ENCODE measurements around the gene IL17REL. TPM values are rescaled to one million over a fixed set of nuclear protein-coding genes. Genes with fewer than 3 reads are reported as not detected.

IL17REL gene
- total and polyA plus RNA-seq, 2 of the 13 experiments (the other 11 are each of a cell fraction or from before 2014, with no cell fraction given): not detected

DNA sequence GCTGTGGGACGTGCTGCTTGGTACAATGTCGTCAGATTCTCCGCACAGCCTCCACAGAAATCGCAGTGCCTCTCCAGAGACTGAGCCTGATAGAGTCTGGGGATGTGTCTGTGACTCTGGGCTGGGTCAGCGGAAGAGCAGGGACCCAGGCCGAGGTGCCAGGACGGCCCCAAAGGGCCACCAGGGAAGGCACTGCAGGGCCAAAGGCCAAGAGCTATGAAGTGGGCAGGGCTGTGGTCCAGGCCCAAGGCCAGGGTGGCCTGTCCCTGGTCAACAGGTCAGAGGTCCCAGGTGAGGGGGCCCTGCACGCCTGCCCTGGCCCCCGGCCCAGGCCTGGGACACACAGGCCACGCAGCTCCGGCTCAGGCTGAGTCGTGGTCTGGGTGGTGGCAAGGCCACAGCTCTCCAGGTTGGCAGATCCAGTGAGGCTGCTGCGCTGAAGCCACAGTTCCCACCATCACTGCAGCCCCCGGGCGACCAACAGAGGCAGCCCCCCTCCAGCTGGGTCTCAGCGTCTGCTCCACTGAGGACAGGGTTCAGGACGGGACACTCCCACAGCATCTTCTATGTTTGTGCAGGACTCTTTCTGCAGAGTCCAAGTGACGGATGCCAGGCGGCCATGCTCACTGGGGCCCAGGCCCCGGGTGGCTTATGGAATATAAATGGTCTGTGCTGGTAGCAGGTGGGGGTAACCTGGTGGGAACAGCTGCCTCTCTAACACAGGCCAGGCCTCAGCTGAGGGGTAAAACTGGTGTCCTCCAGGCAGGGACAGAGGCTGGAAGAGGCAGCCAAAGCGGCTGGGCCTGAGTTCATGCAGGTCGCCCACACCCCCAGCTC is 56.8 kb downstream of the IL17REL start (continued):
- TF ChIP-seq, protein P1, sequence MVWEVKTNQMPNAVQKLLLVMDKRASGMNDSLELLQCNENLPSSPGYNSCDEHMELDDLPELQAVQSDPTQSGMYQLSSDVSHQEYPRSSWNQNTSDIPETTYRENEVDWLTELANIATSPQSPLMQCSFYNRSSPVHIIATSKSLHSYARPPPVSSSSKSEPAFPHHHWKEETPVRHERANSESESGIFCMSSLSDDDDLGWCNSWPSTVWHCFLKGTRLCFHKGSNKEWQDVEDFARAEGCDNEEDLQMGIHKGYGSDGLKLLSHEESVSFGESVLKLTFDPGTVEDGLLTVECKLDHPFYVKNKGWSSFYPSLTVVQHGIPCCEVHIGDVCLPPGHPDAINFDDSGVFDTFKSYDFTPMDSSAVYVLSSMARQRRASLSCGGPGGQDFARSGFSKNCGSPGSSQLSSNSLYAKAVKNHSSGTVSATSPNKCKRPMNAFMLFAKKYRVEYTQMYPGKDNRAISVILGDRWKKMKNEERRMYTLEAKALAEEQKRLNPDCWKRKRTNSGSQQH (CRISPR knock-in tag; IDR thresholded peaks at IDR 0.05; ENCODE audit: low read depth): 0 out of 2 replicates have a peak, but pooled peaks have one; percentile 58
- TF ChIP-seq ZNF703 (CRISPR knock-in tag; IDR thresholded peaks at IDR 0.05; ENCODE audit: borderline replicate concordance) (no peak), U2AF2 (IDR thresholded peaks at IDR 0.05; ENCODE audit: low read depth, low read length) (no peak), KDM3A (CRISPR knock-in tag; IDR thresholded peaks at IDR 0.05; ENCODE audit: low read depth) (0 out of 2 replicates have a peak, but pooled peaks have one; percentile 46), MEIS2 (CRISPR knock-in tag; IDR thresholded peaks at IDR 0.05) (no peak), NR2F1 (CRISPR knock-in tag; IDR thresholded peaks at IDR 0.05) (peak; percentile 51 to 78; a peak in 2 of 4 replicates), MZF1 (CRISPR knock-in tag; IDR thresholded peaks at IDR 0.05; ENCODE audit: borderline replicate concordance) (no peak), RXRB (CRISPR knock-in tag; IDR thresholded peaks at IDR 0.05; ENCODE audit: borderline replicate concordance) (peak; percentile 55; the same call in 1 of the 2 replicates), TCF7L2 (IDR thresholded peaks at IDR 0.05; ENCODE audit: low read depth, low read length) (no peak)

DNA sequence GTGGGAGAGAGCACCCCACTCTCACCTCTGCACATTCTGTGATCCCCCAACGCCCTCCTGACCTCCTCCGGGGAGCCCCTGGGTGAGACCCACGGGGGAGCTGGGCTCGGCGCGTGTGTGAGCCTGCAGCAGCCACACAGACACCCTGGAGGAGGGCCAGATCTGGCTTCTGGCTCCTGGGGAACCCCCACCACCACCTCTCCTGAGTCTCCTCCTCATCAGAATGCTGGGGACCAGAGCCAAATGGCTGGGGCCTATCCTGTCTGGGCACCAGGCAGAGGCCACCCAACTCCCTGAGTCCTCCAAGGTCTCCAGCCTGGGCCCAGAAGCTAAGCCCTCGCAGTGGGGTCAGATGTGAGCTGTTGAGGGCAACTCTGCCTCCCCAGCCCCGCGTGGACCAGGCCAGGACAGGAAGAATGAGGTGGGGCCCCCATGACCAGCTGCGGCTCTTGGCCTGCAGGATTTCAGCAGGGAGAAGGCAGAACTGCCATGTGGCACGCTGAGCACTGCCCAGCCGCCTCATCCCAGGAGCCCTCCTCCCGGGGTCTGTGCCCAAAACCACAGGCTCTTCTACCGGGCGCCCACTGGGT is 57.5 kb downstream of the IL17REL start:
- DNase-seq (ENCODE audit: low spot score) (no peak), ATAC-seq (no peak), FAIRE-seq (no peak)
- H3K79me2 ChIP-seq (ENCODE audit: insufficient read depth, low read length): peaks cover 7% of the 10 kb centered on the region
- in situ Hi-C loops (cut with HindIII; ENCODE audit: extremely low pct_ligation_motif_present, low pct_unique_long_range_greater_than_20kb): no loop called here
- no peaks in the 10 kb centered on the region for H3K9me3 ChIP-seq (ENCODE audit: low read length)
- POLR2A ChIA-PET: interaction anchor here (1.1 to 18.6 kb wide), 3 partner anchors 9 to 20 kb away, joined by 5 to 722 read pairs (median 283); partner anchors contain the start of gene PIM3
- H3K4me1 ChIP-seq (ENCODE audit: insufficient read depth, low read length): peaks cover 95% of the 10 kb centered on the region
- H3K4me2 ChIP-seq (ENCODE audit: low read depth, low read length): peak overlapping the region; percentile 42
- H3K27me3 ChIP-seq (ENCODE audit: control insufficient read depth in 1 of 2, insufficient read depth in 2 of 2, low read length in 2 of 2): no peaks in the 10 kb centered on the region; a peak in 1 of 5 replicates
- BruUV-seq (replicated peaks): no TSS peak
- CTCF ChIA-PET (ENCODE audit: low intra/inter-chr PET ratio, low total read pairs): no interaction called here
- no peak overlapping the region for H3K9ac ChIP-seq (ENCODE audit: insufficient read depth, low read depth, low read length)
- peak overlapping the region in 1 of 3 experiments; percentile 43; a peak in 1 of 6 replicates for H3K4me3 ChIP-seq (replicated peaks in 1 of 3; ENCODE audit: insufficient read depth in 1 of 3, low read depth in 2 of 3, low read length in 3 of 3)
- intact Hi-C loops (cut with micrococcal nuclease; ENCODE audit: unreplicated experiment): loop anchor here (2.0 kb wide), 1 partner anchor 24 kb away; no protein-coding TSS in a partner anchor
- no peaks in the 10 kb centered on the region for H3K36me3 ChIP-seq (replicated peaks in 1 of 2; ENCODE audit: control insufficient read depth in 1 of 2, insufficient read depth in 2 of 2, low read length in 2 of 2)
- peak overlapping the region; percentile 3 for H3K27ac ChIP-seq (ENCODE audit: extremely low read length, insufficient read depth, low read length)
- H4K20me1 ChIP-seq (ENCODE audit: insufficient read depth, low read length): no peaks in the 10 kb centered on the region
- H2AFZ ChIP-seq (ENCODE audit: low read length): no peak overlapping the region
- WGBS (ENCODE audit: low lambda C conversion rate): 80% methylated on average over 1 of the region's 15 CpGs
- TF ChIP-seq BRD4 (CRISPR knock-in tag; IDR thresholded peaks at IDR 0.05) (0 out of 2 replicates have a peak, but pooled peaks have one; percentile 10), CC2D1A (CRISPR knock-in tag; IDR thresholded peaks at IDR 0.05) (0 out of 2 replicates have a peak, but pooled peaks have one; percentile 12), ZFY (CRISPR knock-in tag; IDR thresholded peaks at IDR 0.05) (peak; percentile 37; the same call in 1 of the 2 replicates), RXRB (CRISPR knock-in tag; IDR thresholded peaks at IDR 0.05; ENCODE audit: borderline replicate concordance) (peak; percentile 5; the same call in 1 of the 2 replicates)
- TF ChIP-seq, protein P2, sequence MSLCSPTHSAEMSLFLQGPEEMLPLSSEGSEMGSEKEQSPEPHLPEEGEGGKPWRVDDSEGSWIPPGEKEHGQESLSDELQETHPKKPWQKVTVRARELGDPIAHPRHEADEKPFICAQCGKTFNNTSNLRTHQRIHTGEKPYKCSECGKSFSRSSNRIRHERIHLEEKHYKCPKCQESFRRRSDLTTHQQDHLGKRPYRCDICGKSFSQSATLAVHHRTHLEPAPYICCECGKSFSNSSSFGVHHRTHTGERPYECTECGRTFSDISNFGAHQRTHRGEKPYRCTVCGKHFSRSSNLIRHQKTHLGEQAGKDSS (CRISPR knock-in tag; IDR thresholded peaks at IDR 0.05; ENCODE audit: borderline replicate concordance, low read depth): peak; percentile 57; the same call in 1 of the 2 replicates
- TF ChIP-seq, protein P3, sequence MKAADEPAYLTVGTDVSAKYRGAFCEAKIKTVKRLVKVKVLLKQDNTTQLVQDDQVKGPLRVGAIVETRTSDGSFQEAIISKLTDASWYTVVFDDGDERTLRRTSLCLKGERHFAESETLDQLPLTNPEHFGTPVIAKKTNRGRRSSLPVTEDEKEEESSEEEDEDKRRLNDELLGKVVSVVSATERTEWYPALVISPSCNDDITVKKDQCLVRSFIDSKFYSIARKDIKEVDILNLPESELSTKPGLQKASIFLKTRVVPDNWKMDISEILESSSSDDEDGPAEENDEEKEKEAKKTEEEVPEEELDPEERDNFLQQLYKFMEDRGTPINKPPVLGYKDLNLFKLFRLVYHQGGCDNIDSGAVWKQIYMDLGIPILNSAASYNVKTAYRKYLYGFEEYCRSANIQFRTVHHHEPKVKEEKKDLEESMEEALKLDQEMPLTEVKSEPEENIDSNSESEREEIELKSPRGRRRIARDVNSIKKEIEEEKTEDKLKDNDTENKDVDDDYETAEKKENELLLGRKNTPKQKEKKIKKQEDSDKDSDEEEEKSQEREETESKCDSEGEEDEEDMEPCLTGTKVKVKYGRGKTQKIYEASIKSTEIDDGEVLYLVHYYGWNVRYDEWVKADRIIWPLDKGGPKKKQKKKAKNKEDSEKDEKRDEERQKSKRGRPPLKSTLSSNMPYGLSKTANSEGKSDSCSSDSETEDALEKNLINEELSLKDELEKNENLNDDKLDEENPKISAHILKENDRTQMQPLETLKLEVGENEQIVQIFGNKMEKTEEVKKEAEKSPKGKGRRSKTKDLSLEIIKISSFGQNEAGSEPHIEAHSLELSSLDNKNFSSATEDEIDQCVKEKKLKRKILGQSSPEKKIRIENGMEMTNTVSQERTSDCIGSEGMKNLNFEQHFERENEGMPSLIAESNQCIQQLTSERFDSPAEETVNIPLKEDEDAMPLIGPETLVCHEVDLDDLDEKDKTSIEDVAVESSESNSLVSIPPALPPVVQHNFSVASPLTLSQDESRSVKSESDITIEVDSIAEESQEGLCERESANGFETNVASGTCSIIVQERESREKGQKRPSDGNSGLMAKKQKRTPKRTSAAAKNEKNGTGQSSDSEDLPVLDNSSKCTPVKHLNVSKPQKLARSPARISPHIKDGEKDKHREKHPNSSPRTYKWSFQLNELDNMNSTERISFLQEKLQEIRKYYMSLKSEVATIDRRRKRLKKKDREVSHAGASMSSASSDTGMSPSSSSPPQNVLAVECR (CRISPR knock-in tag; IDR thresholded peaks at IDR 0.05; ENCODE audit: borderline replicate concordance): 0 out of 2 replicates have a peak, but pooled peaks have one; percentile 6

Data from HepG2 (cell line).